PC-9 (cell line): ENCODE results near the gene HCRT. TPM values are rescaled to one million over a fixed set of nuclear protein-coding genes. Genes with fewer than 3 reads are reported as not detected.

Source experiments
- BruUV-seq: library from RNA; stranded (reverse); fragments of 400-500 nt; replicated peaks from 2 replicates; lab custom pipeline; 2021; lab: Mats Ljungman, UMichigan
- CTCF ChIA-PET: fragments of 300-600 bp; sonication (Branson Sonifier 250); formaldehyde crosslinking; loops from one replicate; lab custom pipeline; 2022; ENCODE audit warnings: antibody characterized with exemption; lab: Charles Lee
- POLR2A ChIA-PET: fragments of 300-600 bp; sonication (Branson Sonifier 250); formaldehyde crosslinking; loops from one replicate; lab custom pipeline; 2022; ENCODE audit warnings: antibody characterized with exemption; ENCODE audit not compliant: unreplicated experiment; lab: Charles Lee
- DNase-seq, 2 experiments: peaks; one replicate each; pipeline versions ENCODE4 v3.0.0 to v3.0.0-alpha.2; 2015 to 2022; ENCODE audit warnings: mixed read lengths in 1 of 2
- H2AFZ ChIP-seq: fragments of 200-600 bp; sonication (generic); 2 replicates; pipeline ENCODE4 v1.8.1; 2017; ENCODE audit warnings: antibody characterized with exemption
- H3F3A ChIP-seq: fragments of 200-600 bp; sonication (generic); 2 replicates; pipeline ENCODE4 v1.8.1; 2017; ENCODE audit warnings: antibody characterized with exemption, mild to moderate bottlenecking, low read depth; ENCODE audit not compliant: insufficient read depth
- H3K27ac ChIP-seq: fragments of 200-600 bp; sonication (generic); 2 replicates; pipeline ENCODE4 v1.6.1; 2016; ENCODE audit warnings: mixed run types
- H3K27me3 ChIP-seq: fragments of 200-600 bp; sonication (generic); 2 replicates; pipeline ENCODE4 v1.6.1; 2016; ENCODE audit warnings: low read depth, mixed run types; ENCODE audit not compliant: insufficient read depth
- H3K36me3 ChIP-seq: fragments of 200-600 bp; sonication (generic); 2 replicates; pipeline ENCODE4 v1.6.1; 2016; ENCODE audit warnings: low read depth, mixed run types
- H3K4me1 ChIP-seq: fragments of 200-600 bp; sonication (generic); replicated peaks from 2 replicates; pipeline ENCODE4 v1.6.1; 2016; ENCODE audit warnings: mixed run types; ENCODE audit not compliant: insufficient read depth
- H3K4me2 ChIP-seq: fragments of 200-600 bp; sonication (generic); 2 replicates; pipeline ENCODE4 v1.6.1; 2017; ENCODE audit warnings: mixed run types
- H3K4me3 ChIP-seq: fragments of 200-600 bp; sonication (generic); 2 replicates; pipeline ENCODE4 v1.6.1; 2016; ENCODE audit warnings: mixed run types
- H3K79me2 ChIP-seq: fragments of 200-600 bp; sonication (generic); 2 replicates; pipeline ENCODE4 v1.6.1; 2017; ENCODE audit warnings: low read depth, mixed run types
- H3K9me2 ChIP-seq: fragments of 200-600 bp; sonication (generic); 2 replicates; pipeline ENCODE4 v1.8.1; 2017; ENCODE audit warnings: mild to moderate bottlenecking; ENCODE audit not compliant: insufficient read depth
- H3K9me3 ChIP-seq: fragments of 200-600 bp; sonication (generic); 2 replicates; pipeline ENCODE4 v1.8.1; 2016; ENCODE audit warnings: low read depth; ENCODE audit not compliant: insufficient read depth
- H4K20me1 ChIP-seq: fragments of 200-600 bp; sonication (generic); 2 replicates; pipeline ENCODE4 v1.8.1; 2017; ENCODE audit not compliant: insufficient read depth
- EZH2 ChIP-seq: fragments of 200-600 bp; sonication (generic); IDR thresholded peaks from 2 replicates; pipeline ENCODE4 v1.8.0; 2017; ENCODE audit warnings: antibody characterized with exemption, low read depth
- intact Hi-C: fragments of 100-400 bp; cut with micrococcal nuclease; formaldehyde crosslinking; loops from one replicate; pipeline ENCODE4 v1.10.0; 2022; ENCODE audit not compliant: unreplicated experiment
- total RNA-seq: library from RNA; stranded (reverse); gene quantifications from 2 replicates; pipeline ENCODE4 v1.2.3, GENCODE V29; 2021
- TF ChIP-seq, protein P1 (sequence below): fragments of 200-600 bp; sonication (generic); conservative IDR thresholded peaks from 2 replicates; pipeline ENCODE4 v1.6.1; 2017; ENCODE audit warnings: mixed run types, antibody characterized with exemption, mild to moderate bottlenecking, moderate library complexity

Gene HCRT
- total RNA-seq, 1 experiment from 2014 or later = not detected

DNA sequence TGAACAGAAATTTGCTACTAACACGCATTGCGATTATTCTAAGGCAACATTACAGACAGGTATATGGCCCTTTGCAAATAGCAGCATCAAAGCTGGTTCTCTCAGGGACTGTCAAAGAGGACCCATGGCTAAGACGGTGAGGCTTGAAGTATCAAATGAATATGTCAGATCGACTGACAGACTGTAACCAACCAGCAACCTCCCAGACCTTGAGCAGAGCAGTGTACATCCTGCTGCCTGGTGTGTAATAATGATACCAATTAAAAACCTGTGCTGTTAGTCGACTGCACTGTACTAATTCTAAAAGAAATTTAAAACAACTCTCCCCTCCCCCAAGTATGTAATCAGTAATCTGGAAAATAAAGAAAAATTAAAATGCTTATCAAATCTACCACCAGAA lies 45.0 kb upstream of the HCRT start:
- no peak for DNase-seq
- no peaks in the 10 kb centered on the region for H3K27me3 ChIP-seq
- ChIA-PET CTCF (no interaction called here), POLR2A (no interaction called here)
- no peaks in the 10 kb centered on the region for H3K9me3 ChIP-seq
- H3K4me3 ChIP-seq = no peak overlapping the region
- H4K20me1 ChIP-seq = no peaks in the 10 kb centered on the region
- TF ChIP-seq, protein P1, sequence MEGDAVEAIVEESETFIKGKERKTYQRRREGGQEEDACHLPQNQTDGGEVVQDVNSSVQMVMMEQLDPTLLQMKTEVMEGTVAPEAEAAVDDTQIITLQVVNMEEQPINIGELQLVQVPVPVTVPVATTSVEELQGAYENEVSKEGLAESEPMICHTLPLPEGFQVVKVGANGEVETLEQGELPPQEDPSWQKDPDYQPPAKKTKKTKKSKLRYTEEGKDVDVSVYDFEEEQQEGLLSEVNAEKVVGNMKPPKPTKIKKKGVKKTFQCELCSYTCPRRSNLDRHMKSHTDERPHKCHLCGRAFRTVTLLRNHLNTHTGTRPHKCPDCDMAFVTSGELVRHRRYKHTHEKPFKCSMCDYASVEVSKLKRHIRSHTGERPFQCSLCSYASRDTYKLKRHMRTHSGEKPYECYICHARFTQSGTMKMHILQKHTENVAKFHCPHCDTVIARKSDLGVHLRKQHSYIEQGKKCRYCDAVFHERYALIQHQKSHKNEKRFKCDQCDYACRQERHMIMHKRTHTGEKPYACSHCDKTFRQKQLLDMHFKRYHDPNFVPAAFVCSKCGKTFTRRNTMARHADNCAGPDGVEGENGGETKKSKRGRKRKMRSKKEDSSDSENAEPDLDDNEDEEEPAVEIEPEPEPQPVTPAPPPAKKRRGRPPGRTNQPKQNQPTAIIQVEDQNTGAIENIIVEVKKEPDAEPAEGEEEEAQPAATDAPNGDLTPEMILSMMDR = no peak
- no peak for TF ChIP-seq EZH2
- 0 out of 2 replicates have a peak, but pooled peaks cover 6% of the 10 kb centered on the region for H3K4me1 ChIP-seq
- H3K4me2 ChIP-seq = no peak overlapping the region
- H3F3A ChIP-seq = peaks cover 5% of the 10 kb centered on the region; the same call in 1 of the 2 replicates
- intact Hi-C loops = no loop called here
- no peak overlapping the region for H2AFZ ChIP-seq
- H3K36me3 ChIP-seq = 0 out of 2 replicates have a peak, but pooled peaks cover 5% of the 10 kb centered on the region
- no peaks in the 10 kb centered on the region for H3K9me2 ChIP-seq
- H3K79me2 ChIP-seq = no peaks in the 10 kb centered on the region
- no peak overlapping the region for H3K27ac ChIP-seq
- BruUV-seq = no TSS peak

DNA sequence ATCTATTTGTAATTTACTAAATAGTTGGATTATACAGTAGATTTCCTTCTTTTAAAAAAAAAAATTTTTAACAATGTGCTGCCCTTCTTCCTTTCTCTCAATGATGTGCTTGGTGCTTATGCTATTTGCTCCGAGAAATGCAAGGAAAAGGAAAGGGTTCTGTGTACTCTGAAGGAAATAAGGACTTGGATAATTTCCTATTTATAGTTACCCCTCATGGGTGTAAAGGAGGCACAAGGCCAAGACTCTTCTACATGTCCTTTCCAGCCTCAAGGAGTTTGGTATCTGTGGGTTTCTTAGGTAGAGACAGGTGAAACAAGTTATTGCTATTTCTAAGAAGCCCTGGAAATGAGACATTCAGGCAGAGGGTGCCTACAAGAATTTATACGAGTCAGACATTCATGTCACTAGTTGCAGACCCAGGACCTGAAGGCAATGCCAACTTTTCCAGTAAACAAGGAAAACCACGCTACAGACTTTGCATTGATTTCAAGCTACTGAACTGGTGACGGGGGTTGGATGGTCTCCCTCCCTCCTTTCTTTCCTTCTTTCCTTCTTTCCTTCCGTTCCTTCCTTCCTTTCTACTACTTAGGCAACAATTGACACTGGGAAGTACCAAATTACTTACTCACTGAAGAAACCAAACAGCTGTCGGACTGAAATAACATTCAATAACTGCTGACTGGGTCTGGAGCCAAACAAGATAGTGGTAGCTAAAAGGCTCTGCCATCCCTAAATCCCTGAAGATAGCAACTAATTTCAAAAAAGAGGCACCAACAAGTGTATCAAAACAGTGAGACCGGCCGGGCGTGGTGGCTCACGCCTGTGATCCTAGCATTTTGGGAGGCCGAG lies 42.8 kb upstream of the HCRT start:
- ChIA-PET POLR2A (no interaction called here), CTCF (no interaction called here)
- no peak for TF ChIP-seq EZH2
- Histone ChIP-seq H3K9me2 (no peaks in the 10 kb centered on the region), H2AFZ (no peak overlapping the region), H3K27ac (peak overlapping the region; percentile 17; the same call in 1 of the 2 replicates), H3K4me1 (0 out of 2 replicates have a peak, but pooled peaks cover 3% of the 10 kb centered on the region), H3K79me2 (no peaks in the 10 kb centered on the region), H3K4me2 (no peak overlapping the region), H3K4me3 (no peak overlapping the region), H4K20me1 (no peaks in the 10 kb centered on the region), H3K27me3 (no peaks in the 10 kb centered on the region), H3K36me3 (0 out of 2 replicates have a peak, but pooled peaks cover 5% of the 10 kb centered on the region), H3F3A (no peaks in the 10 kb centered on the region), H3K9me3 (no peaks in the 10 kb centered on the region)
- DNase-seq = no peak
- BruUV-seq = no TSS peak
- intact Hi-C loops = no loop called here

DNA sequence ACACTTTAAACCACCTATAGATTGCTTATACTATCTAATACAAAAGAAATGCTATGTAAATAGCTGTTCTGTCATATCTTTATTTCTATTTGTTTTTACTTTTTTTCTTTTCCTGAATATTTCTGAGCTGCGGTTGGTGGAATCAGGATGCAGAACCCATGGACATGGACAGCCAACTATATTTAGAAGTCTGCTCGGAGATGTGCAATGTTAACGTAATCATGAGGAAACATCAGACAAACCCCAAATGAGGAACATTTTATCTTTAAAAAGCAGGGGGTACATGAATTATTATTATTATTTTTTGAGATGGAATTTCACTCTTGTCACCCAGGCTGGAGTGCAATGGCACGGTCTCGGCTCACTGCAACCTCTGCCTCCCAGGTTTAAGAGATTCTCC lies 40.4 kb upstream of the HCRT start:
- ChIA-PET CTCF (no interaction called here), POLR2A (no interaction called here)
- Histone ChIP-seq H3K4me2 (no peak overlapping the region), H3K4me1 (no peaks in the 10 kb centered on the region), H3F3A (no peaks in the 10 kb centered on the region), H3K79me2 (no peaks in the 10 kb centered on the region), H3K9me2 (no peaks in the 10 kb centered on the region), H3K9me3 (no peaks in the 10 kb centered on the region), H3K4me3 (no peak overlapping the region), H3K27ac (no peak overlapping the region), H3K36me3 (0 out of 2 replicates have a peak, but pooled peaks cover 5% of the 10 kb centered on the region), H3K27me3 (no peaks in the 10 kb centered on the region), H2AFZ (no peak overlapping the region), H4K20me1 (no peaks in the 10 kb centered on the region)
- TF ChIP-seq, protein P1 = no peak
- no peak for TF ChIP-seq EZH2
- no peak for DNase-seq
- no TSS peak for BruUV-seq
- intact Hi-C loops = no loop called here
